ENCODE results near the gene BEND7.

Gene BEND7

DNA sequence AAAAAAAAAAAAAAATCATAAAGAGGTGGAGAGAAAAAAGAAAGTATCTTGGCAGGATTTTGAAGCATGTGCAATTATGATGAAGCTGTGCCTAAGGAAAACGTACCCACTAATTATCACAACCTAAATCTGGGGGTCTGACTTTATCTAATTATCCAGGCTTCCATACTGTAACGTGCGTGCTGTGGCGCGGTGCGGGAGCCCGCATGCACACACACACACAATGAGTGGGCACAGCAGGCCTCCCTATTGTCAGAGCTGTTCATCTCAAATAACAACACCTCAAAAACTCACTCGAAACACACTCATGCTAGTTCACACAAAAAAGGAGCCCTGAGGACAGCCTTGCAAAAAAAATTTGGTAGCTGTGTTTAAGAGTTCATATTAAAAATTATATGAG lies 31.9 kb downstream of the BEND7 start:
- Histone ChIP-seq H3K27me3 (ENCODE audit: control insufficient read depth, insufficient read depth, low read length) (no peaks in the 10 kb centered on the region), H3K4me3 (ENCODE audit: low read length) (no peak overlapping the region), H3K9me3 (ENCODE audit: control insufficient read depth, low read depth, low read length) (no peaks in the 10 kb centered on the region), H3K4me1 (ENCODE audit: control insufficient read depth, low read depth, low read length) (no peaks in the 10 kb centered on the region), H3K36me3 (ENCODE audit: control insufficient read depth, low read depth, low read length) (no peaks in the 10 kb centered on the region), H3K27ac (ENCODE audit: low read length) (no peak overlapping the region), H3K9ac (ENCODE audit: low read length) (no peak overlapping the region)

DNA sequence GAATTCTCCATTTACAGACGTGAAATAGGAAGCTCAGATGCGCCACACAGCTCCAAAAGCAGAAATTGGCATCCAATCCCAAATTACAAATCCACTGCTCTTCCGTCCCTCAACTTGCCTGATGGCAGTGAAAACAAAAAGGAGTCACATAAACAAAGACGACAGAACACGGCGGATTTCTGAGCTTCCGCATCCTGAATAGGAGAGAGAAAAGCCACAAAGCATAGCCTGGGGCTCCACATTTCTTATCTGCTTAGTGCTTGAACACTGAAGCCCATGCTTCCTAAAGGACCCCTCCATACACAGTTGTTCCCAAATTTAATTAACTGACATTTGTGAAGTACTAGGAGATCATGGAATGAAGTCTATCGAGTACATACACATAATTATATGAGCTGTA lies 32.6 kb downstream of the BEND7 start:
- Histone ChIP-seq H3K4me1 (ENCODE audit: control insufficient read depth, low read depth, low read length) (no peaks in the 10 kb centered on the region), H3K27ac (ENCODE audit: low read length) (no peak overlapping the region), H3K36me3 (ENCODE audit: control insufficient read depth, low read depth, low read length) (no peaks in the 10 kb centered on the region), H3K27me3 (ENCODE audit: control insufficient read depth, insufficient read depth, low read length) (no peaks in the 10 kb centered on the region), H3K4me3 (ENCODE audit: low read length) (no peak overlapping the region), H3K9ac (ENCODE audit: low read length) (no peak overlapping the region), H3K9me3 (ENCODE audit: control insufficient read depth, low read depth, low read length) (no peaks in the 10 kb centered on the region)

DNA sequence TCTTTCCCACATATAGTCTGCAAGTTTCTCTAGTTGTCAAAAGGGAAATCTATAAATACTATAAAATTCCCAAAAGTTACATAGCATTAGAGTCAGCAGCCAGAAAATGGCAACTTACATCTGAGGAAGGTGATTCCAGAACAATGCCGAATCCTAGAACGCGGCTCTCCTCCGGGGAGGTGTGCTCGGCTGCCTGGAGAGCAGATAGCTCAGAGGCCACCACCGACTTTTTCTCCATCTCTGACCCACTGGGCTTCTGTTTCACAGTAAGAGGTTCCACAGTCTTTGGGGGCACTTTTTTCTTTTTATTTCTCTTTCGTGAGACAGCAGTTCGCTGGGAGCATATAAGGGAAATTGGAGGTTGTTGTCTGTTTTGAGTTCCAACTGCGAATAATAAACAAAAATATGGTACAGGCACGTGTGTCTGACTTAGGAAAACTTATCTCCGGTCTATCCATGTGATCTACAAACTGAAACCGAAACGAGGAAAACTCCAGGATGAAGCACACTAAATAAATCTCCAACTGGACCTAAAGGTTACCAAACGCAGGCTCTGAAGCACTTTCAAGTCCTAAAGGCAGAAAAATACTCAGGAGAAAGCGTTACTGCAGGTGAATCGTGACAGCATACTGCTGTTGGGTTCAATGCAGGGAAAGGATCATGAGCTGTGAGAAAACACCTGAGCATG lies 36.2 kb downstream of the BEND7 start:
- no peaks in the 10 kb centered on the region for H3K36me3 ChIP-seq (ENCODE audit: control insufficient read depth, low read depth, low read length)
- H3K4me3 ChIP-seq (ENCODE audit: low read length) = no peak overlapping the region
- H3K27me3 ChIP-seq (ENCODE audit: control insufficient read depth, insufficient read depth, low read length) = no peaks in the 10 kb centered on the region
- no peak overlapping the region for H3K9ac ChIP-seq (ENCODE audit: low read length)
- H3K4me1 ChIP-seq (ENCODE audit: control insufficient read depth, low read depth, low read length) = no peaks in the 10 kb centered on the region
- H3K27ac ChIP-seq (ENCODE audit: low read length) = no peak overlapping the region
- H3K9me3 ChIP-seq (ENCODE audit: control insufficient read depth, low read depth, low read length) = no peaks in the 10 kb centered on the region

DNA sequence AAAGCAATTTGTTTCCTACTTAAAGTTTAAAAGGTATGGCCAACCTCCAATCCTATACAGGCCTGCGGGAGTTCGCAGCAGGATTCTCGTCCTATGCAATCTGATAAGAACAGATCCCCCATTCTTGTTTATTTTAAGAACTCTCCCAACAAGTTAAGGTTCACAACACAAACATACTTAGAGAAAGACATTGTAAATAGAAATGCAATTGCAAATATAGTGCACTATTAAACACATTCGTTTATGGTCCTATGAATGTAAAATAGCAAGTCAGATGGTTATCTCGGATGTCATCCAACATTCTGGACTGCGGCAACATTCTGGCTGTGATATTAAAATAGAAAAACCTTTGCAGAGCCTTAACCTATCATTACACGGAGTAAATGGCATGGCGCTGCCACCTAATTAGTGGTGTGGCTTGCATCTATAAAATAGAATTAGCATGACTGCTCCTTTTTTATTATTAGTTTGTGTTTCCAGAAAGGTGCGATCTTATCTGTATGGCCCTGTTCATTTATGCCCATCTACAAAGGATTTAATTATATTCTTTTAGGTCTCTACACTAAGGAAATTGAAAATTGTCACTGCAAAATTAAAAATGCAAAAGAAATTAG lies 37.0 kb downstream of the BEND7 start:
- no peaks in the 10 kb centered on the region for H3K4me1 ChIP-seq (ENCODE audit: control insufficient read depth, low read depth, low read length)
- H3K27me3 ChIP-seq (ENCODE audit: control insufficient read depth, insufficient read depth, low read length) = no peaks in the 10 kb centered on the region
- H3K9me3 ChIP-seq (ENCODE audit: control insufficient read depth, low read depth, low read length) = no peaks in the 10 kb centered on the region
- no peak overlapping the region for H3K9ac ChIP-seq (ENCODE audit: low read length)
- no peak overlapping the region for H3K4me3 ChIP-seq (ENCODE audit: low read length)
- H3K27ac ChIP-seq (ENCODE audit: low read length) = no peak overlapping the region
- H3K36me3 ChIP-seq (ENCODE audit: control insufficient read depth, low read depth, low read length) = no peaks in the 10 kb centered on the region

DNA sequence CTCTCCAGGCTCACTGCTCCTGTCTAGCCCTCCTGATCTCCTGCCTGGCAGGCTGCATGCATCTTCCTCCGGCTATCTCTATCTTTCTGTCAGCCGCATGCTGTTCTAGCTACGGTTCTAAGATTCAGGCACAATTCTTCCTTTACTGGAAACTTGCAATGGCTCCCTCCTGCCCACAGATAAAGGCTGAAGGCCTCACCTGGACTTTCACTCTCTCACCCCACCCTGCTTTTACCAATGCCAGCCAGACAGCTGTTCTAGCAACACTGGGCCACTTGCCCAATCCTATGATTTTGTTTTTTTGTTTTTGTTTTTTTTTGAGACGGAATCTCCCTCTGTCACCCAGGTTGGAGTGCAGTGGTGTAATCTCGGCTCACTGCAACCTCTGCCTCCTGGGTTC lies 38.3 kb downstream of the BEND7 start:
- Histone ChIP-seq H3K4me1 (ENCODE audit: control insufficient read depth, low read depth, low read length) (no peaks in the 10 kb centered on the region), H3K9me3 (ENCODE audit: control insufficient read depth, low read depth, low read length) (no peaks in the 10 kb centered on the region), H3K4me3 (ENCODE audit: low read length) (no peak overlapping the region), H3K27me3 (ENCODE audit: control insufficient read depth, insufficient read depth, low read length) (no peaks in the 10 kb centered on the region), H3K36me3 (ENCODE audit: control insufficient read depth, low read depth, low read length) (no peaks in the 10 kb centered on the region), H3K27ac (ENCODE audit: low read length) (no peak overlapping the region), H3K9ac (ENCODE audit: low read length) (no peak overlapping the region)

DNA sequence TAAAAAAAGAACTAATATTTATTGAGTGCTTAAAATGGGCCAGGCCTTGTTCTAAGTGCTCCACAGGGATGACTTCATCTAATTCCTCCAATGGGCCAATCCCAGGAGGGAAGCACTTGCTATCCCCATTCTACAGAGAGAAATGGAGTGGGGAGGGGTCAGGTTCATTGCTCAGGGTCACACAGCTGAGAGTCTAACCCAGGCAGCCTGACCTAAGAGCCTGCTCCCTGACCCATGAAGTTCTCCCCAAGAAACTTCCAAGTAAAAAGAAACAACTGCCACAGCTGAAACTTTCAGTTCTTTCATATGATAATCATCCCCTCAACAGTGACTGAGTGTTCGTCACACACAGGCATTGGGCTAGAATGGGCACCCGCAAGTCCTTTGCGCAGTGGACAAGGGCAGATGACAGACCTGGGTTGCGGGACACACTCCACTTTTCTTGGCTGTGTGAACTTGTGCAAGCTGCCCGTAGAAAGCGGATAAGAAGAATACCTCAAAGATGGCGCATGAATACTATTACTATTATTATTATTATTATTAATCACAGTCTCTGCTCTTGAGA lies 39.7 kb downstream of the BEND7 start:
- Histone ChIP-seq H3K36me3 (ENCODE audit: control insufficient read depth, low read depth, low read length) (no peaks in the 10 kb centered on the region), H3K9ac (ENCODE audit: low read length) (no peak overlapping the region), H3K9me3 (ENCODE audit: control insufficient read depth, low read depth, low read length) (no peaks in the 10 kb centered on the region), H3K27ac (ENCODE audit: low read length) (no peak overlapping the region), H3K4me3 (ENCODE audit: low read length) (no peak overlapping the region), H3K4me1 (ENCODE audit: control insufficient read depth, low read depth, low read length) (no peaks in the 10 kb centered on the region), H3K27me3 (ENCODE audit: control insufficient read depth, insufficient read depth, low read length) (no peaks in the 10 kb centered on the region)

DNA sequence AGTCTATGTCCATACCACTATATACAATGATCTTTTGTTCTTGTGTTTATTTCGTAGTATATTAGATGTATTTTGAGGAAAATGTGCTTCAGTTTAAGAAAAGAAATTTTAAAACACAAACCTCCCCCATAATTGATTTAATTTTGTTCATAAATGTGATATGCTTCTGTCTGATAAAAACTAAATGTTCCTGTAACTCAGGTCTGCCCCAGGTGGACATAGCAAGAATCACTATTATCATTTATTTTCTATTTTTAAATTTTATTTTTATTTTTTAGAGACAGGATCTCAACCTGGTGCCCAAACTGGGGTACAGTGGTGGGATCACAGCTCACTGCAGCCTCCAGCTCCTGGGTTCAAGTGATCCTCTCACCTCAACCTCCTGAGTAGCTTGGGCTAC lies 43.2 kb downstream of the BEND7 start:
- Histone ChIP-seq H3K27me3 (ENCODE audit: control insufficient read depth, insufficient read depth, low read length) (no peaks in the 10 kb centered on the region), H3K27ac (ENCODE audit: low read length) (no peak overlapping the region), H3K4me3 (ENCODE audit: low read length) (no peak overlapping the region), H3K9me3 (ENCODE audit: control insufficient read depth, low read depth, low read length) (no peaks in the 10 kb centered on the region), H3K36me3 (ENCODE audit: control insufficient read depth, low read depth, low read length) (no peaks in the 10 kb centered on the region), H3K4me1 (ENCODE audit: control insufficient read depth, low read depth, low read length) (no peaks in the 10 kb centered on the region), H3K9ac (ENCODE audit: low read length) (no peak overlapping the region)

DNA sequence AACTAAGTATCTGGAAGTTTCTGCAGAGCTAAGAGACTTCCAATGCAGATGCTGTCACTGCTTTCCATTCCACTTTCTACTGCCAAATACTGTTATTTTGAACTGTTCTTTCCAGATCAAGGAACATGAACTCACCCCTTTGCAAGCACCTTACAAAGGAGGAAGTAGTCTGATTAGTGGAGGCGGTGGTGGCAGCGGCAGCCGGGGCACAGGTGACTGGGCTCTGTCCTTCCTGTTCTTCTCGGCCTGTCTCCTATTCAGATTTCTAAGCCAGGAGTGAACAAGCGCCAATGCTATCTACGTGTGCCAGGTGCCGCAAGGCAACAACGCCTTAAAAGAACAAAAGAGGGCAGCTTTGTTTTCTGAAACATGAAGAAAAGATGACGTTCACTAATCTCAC lies 44.9 kb downstream of the BEND7 start:
- H3K4me1 ChIP-seq (ENCODE audit: control insufficient read depth, low read depth, low read length) = no peaks in the 10 kb centered on the region
- H3K36me3 ChIP-seq (ENCODE audit: control insufficient read depth, low read depth, low read length) = no peaks in the 10 kb centered on the region
- no peaks in the 10 kb centered on the region for H3K9me3 ChIP-seq (ENCODE audit: control insufficient read depth, low read depth, low read length)
- H3K4me3 ChIP-seq (ENCODE audit: low read length) = no peak overlapping the region
- H3K9ac ChIP-seq (ENCODE audit: low read length) = no peak overlapping the region
- no peaks in the 10 kb centered on the region for H3K27me3 ChIP-seq (ENCODE audit: control insufficient read depth, insufficient read depth, low read length)
- no peak overlapping the region for H3K27ac ChIP-seq (ENCODE audit: low read length)

DNA sequence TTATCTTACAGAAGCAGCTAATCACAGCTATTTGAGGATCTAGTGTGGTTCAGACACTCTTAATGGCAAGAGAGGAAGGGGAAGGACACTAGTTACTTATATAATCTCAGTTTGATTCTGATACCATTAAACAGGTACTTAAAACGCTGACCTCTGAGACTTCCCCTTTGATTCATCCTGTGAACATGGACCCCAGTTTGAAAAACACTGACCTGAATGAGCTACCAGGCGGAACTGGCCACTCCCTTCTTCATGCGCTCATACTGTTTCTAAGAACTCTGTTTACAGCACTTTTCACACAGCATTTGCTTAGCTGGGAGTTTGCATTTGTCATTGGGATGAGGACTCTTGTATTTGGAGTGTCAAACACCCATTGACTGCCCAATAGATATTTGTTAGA lies 45.7 kb downstream of the BEND7 start:
- no peak overlapping the region for H3K4me3 ChIP-seq (ENCODE audit: low read length)
- no peak overlapping the region for H3K27ac ChIP-seq (ENCODE audit: low read length)
- H3K9ac ChIP-seq (ENCODE audit: low read length) = no peak overlapping the region
- no peaks in the 10 kb centered on the region for H3K27me3 ChIP-seq (ENCODE audit: control insufficient read depth, insufficient read depth, low read length)
- no peaks in the 10 kb centered on the region for H3K9me3 ChIP-seq (ENCODE audit: control insufficient read depth, low read depth, low read length)
- H3K4me1 ChIP-seq (ENCODE audit: control insufficient read depth, low read depth, low read length) = no peaks in the 10 kb centered on the region
- no peaks in the 10 kb centered on the region for H3K36me3 ChIP-seq (ENCODE audit: control insufficient read depth, low read depth, low read length)

DNA sequence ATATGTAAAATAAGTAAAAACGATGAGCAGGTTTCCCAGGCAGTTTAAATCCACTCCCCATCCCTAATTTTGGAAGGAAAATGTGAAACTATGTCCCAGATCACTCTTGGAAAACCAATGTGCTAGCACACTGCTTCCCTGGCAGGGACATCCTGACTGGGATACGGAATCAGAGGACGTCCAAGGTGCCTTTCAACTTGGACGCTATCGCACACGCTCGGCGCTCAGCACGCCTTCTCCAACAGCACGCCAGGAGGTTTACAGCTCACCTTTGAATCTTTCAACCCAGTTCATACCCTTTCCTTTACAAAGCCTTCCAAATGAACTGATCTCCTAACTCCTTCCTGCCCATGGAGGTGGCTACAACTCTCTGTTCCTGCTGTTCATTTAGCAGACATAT lies 47.1 kb downstream of the BEND7 start:
- Histone ChIP-seq H3K9ac (ENCODE audit: low read length) (no peak overlapping the region), H3K36me3 (ENCODE audit: control insufficient read depth, low read depth, low read length) (no peaks in the 10 kb centered on the region), H3K4me3 (ENCODE audit: low read length) (no peak overlapping the region), H3K27ac (ENCODE audit: low read length) (no peak overlapping the region), H3K9me3 (ENCODE audit: control insufficient read depth, low read depth, low read length) (no peaks in the 10 kb centered on the region), H3K27me3 (ENCODE audit: control insufficient read depth, insufficient read depth, low read length) (no peaks in the 10 kb centered on the region), H3K4me1 (ENCODE audit: control insufficient read depth, low read depth, low read length) (no peaks in the 10 kb centered on the region)

DNA sequence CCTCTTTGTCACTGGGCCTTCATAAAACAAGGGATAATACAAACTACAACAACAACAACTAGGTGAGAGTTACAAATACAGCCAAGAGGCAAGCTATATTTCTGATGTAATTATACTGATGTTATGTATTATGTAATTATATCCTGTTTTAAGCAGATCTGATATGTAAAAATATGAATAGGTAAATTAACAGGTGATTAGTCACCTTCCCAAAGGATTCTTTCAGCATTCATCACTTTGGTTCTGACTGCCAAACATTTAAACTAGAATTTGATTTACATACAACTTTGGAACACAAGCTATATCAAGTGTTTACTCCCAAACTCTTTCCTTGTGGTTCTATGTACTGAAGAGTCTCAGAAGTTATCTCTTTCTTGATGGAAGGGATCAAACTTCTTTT lies 53.7 kb downstream of the BEND7 start:
- Histone ChIP-seq H3K27ac (ENCODE audit: low read length) (no peak overlapping the region), H3K9me3 (ENCODE audit: control insufficient read depth, low read depth, low read length) (no peaks in the 10 kb centered on the region), H3K4me1 (ENCODE audit: control insufficient read depth, low read depth, low read length) (no peaks in the 10 kb centered on the region), H3K27me3 (ENCODE audit: control insufficient read depth, insufficient read depth, low read length) (no peaks in the 10 kb centered on the region), H3K36me3 (ENCODE audit: control insufficient read depth, low read depth, low read length) (no peaks in the 10 kb centered on the region), H3K4me3 (ENCODE audit: low read length) (no peak overlapping the region), H3K9ac (ENCODE audit: low read length) (no peak overlapping the region)

DNA sequence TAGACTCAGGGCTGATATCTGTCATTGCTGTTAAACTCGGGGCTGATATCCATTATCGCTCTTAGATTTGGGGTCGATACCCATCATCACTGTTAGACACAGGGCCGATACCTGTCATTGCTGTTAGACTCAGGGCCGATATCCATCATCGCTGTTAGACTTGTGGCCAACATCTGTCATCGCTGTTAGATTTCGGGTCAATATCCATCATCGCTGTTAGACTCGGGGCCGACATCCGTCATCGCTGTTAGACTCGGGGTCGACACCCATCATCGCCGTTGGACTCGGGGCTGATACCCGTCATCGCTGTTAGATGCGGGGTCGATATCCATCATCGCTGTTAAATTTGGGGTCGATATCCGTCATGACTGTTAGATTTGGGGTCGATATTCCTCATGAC lies 54.8 kb downstream of the BEND7 start:
- H3K4me3 ChIP-seq (ENCODE audit: low read length) = no peak overlapping the region
- H3K9me3 ChIP-seq (ENCODE audit: control insufficient read depth, low read depth, low read length) = no peaks in the 10 kb centered on the region
- no peaks in the 10 kb centered on the region for H3K27me3 ChIP-seq (ENCODE audit: control insufficient read depth, insufficient read depth, low read length)
- no peak overlapping the region for H3K27ac ChIP-seq (ENCODE audit: low read length)
- no peak overlapping the region for H3K9ac ChIP-seq (ENCODE audit: low read length)
- H3K36me3 ChIP-seq (ENCODE audit: control insufficient read depth, low read depth, low read length) = no peaks in the 10 kb centered on the region
- no peaks in the 10 kb centered on the region for H3K4me1 ChIP-seq (ENCODE audit: control insufficient read depth, low read depth, low read length)
